ENCODE results near the gene MB.

GRCh38 chr22:35630387-35630793 is 13.3 kb upstream of the MB start:
- TF ChIP-seq POLR2A (IDR thresholded peaks at IDR 0.05) (no peak), CTCF (IDR thresholded peaks at IDR 0.05) (no peak)

Measured in Peyer's patch (tissue), 4 donors.